ENCODE results near the gene NOS1AP.
"Not testable (repeated sequence)": the region's sequence is repeated elsewhere in the genome, so short reads cannot be mapped to it uniquely, and the experiment has no call there.

NOS1AP gene

DNA sequence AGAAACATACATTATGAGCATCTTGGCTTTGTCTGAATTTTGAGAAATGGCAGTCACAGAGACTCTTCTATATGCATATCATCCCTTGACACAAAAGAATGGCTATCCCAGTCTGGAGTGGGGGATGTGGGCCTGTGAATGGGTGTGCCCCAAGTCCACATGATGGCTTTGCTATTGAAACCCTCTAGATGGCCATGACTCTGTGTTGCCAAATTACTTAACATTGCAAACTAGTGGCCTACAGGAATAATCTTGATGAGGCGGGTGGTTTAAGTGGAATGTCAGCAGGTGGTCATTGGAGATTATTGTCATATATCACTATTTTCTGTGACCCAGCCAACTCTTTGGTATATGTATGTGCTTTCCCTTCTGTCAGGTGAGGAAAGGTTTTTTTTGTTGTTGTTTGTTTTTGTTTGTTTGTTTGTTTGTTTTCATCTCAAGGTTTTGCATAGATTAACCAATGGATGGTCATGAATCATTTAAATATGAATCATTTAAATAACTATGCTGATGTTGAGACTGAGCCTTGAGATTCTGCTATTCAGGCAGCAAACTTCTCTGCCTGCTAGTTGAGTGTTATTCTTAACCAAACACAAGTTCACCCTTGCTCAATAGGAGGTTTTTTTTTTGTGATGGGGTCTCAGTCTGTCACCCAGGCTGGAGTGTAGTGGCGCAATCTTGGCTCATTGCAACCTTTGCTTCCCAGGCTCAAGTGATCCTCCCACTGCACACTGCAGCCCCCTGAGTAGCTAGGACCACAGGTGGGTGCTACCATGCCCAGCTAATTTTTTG, 103.0 kb downstream of the NOS1AP start:
- DNase-seq = no peak

DNA sequence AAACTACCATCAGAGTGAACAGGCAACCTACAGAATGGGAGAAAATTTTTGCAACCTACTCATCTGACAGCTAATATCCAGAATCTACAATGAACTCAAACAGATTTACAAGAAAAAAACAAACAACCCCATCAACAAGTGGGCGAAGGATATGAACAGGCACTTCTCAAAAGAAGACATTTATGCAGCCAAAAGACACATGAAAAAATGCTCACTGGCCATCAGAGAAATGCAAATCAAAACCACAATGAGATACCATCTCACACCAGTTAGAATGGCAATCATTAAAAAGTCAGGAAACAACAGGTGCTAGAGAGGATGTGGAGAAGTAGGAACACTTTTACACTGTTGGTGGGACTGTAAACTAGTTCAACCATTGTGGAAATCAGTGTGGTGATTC, 104.1 kb downstream of the NOS1AP start:
- not testable (repeated sequence) for DNase-seq

DNA sequence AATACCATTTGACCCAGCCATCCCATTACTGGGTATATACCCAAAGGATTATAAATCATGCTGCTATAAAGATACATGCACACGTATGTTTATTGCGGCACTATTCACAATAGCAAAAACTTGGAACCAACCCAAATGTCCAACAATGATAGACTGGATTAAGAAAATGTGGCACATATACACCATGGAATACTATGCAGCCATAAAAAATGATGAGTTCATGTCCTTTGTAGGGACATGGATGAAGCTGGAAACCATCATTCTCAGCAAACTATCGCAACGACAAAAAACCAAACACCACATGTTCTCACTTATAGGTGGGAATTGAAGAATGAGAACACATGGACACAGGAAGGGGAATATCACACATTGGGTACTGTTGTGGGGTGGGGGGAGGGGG, 104.5 kb downstream of the NOS1AP start:
- not testable (repeated sequence) for DNase-seq

DNA sequence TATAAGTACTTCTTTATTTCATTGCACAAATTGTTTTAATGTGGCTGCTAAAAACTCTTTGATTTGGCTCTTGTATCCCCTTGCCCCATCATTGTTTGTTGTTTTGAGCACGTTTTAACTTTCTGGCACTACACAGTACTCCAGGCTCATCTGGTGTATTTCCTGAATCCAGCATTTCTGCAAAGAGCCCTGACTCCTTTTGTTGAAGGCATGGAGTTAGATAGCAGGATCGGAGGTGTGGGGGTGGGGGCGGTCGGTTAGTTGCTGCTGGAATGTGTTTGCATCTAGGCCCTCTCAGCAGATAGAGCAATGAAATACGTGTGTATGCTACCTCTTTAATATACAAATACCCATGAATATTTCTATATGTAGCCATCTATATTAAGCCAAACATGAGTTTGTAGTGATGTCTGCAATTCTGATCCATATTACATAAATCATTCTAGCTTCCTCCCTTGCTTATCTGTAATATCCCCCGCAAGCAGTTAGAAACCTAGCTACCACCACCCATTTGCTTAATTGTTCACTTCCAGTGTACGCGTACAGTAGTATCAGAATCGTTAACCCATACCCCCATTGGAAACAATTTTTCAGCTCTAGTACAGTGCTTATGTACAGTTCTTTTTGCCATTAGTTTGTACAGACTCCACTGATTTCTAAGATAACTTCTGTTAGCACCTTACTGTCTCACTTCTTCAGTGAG, 106.0 kb downstream of the NOS1AP start:
- no peak for DNase-seq

DNA sequence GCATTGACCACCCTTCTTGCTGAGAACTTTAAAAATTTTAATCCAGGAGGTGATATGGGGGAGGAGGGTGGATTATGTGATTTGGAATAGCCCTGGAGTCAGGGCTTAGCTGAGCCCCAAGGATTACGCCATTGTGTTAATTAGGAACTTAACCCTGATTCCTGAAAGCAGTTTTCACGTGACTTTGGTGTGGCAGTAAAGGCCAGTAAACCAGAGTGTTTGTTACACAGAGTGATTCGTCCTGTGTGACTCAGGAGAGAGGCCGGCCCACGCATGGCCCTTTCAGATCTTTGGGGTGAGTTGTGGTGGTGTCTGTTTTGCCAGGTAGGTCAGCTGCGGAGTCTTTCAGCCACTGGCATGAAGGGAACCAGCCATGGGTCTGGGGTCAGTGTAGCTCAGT, 107.6 kb downstream of the NOS1AP start:
- no peak for DNase-seq

DNA sequence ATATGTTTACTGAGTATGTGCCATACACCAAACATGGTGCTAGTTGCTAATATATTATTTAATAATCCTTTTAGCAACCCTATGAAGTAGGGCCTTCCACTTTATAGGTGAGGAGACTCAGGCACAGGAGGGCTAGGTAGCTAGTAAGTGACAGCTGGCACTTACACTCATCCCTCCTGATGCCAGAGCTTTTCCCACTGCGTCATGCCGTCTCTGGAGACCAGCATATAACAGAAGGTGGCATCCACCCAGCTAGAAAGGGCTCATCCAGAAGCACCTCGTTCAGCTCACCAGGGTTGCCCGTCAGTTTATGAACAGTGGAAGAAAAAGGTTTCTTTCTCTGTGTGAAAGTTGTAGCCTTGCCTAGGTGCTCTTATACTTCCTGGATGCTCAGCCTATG, 108.9 kb downstream of the NOS1AP start:
- no peak for DNase-seq

DNA sequence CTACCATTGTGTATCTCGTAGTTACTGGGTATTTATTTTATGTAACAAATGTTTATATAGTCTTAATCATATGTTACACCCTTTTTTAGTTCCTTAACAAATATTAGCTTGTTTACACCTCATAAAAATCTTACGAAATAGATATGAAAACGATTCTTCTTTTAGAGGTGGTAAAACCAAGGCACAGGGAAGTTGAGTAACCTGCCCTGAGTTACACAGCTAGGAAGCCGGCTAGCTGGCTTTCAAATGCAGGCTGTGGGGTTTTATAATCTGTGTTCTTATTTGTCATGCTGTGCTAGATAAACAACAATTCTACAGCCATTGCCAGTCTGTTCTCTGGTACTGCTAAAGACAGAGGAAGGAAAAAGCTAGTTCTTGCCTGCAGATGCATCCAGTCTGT, 109.6 kb downstream of the NOS1AP start:
- no peak for DNase-seq

DNA sequence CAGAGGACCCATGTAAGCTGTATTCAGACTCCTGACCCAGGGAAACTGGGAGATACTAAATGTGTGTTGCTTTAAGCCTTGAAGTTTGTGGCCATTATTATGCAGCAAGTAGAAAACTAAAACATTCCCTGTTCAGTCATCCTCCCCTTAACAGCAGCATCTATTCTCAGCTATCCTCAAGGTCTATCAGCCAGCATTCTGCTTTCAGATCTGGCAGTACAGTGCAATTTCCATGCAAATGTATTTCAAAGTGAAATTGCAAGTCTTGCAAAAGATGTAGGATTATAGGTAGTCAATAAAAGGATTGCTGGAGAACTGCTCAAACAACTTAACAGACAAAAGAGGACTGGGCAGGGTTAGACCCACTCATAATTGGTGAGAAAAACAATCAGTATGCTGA, 111.3 kb downstream of the NOS1AP start:
- no peak for DNase-seq

DNA sequence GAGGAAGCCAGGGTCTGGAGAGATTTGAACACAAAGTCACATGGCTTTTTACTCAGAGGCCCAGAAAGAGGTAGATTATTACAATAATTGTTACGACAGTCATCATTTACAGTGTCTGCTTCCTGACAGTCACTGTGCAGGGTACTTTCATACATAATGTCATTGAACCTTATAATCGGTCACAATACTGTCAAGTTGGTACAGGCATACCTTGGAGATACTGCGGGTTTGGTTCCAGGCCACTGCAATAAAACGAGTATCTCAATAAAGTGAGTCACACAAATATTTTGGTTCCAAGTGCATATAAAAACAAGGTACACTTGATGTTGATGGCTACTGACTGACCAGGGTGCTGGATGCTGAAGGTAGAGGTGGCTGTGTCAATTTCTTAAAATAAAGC, 112.6 kb downstream of the NOS1AP start:
- no peak for DNase-seq

DNA sequence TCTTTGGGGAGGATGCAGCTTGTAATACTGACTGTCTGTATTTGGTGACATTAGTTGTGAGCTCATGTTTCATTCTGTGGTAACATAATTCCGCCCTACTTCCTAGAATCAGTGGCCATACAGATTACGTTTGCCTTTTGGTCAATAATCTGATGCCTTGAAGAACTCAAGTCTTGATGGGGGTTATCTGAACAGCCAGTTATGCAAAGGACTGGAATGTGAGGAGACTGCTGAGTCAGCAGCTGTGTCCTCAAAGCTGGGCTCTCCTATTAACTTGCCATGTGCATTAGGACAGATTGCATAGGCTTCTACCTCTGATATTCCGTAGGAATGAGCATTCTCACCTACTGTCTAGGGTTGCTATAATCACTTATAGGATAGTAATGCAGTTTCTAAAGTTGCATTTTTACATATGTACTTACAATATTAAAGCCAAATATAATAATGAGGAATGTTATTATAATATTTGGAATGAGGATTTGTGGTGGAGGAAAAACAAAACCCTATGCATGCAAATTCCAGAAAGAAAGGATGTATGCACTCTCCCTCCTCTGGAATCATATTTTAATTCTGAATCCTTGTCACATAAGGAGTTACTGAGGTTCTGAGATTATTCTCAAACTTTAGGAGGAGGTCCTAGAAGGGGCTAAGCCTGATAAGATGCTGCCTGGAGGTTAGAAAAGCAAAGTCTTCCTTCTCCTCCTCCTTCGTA, 116.0 kb downstream of the NOS1AP start:
- no peak for DNase-seq

DNA sequence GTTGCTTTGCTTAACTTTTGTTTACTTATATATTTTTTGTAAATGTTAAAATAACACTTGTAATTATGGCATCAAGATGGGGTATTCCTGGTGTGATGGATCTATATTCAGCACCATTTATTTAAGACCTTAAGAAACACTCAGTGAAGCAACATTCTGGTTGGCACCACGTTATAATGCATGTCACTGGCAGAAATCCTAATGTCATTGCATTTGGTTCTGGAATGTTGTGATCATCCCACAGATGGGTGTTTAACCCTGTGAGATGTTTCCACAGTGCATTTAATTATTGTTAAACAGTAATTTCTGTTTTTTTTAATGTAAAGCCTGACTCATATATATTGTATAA, 116.5 kb downstream of the NOS1AP start:
- DNase-seq = no peak

DNA sequence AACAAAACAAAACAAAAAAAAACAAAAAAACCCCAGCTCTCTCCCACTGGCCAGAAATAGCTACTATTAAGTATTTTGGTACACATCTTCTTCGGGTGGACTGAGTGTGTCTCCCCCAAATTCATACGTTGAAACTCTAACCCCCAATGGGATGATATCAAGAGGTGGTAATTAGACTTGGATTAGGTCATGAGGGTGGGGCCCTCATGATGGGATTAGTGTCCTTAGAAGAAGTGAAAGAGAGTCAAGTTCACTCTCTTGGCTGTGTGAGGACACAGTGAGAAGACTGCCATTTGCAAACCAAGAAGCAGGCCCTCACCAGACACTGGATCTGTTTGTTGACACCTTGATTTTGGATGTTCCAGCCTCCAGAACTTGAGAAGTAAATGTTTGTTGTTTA, 116.9 kb downstream of the NOS1AP start:
- no peak for DNase-seq

DNA sequence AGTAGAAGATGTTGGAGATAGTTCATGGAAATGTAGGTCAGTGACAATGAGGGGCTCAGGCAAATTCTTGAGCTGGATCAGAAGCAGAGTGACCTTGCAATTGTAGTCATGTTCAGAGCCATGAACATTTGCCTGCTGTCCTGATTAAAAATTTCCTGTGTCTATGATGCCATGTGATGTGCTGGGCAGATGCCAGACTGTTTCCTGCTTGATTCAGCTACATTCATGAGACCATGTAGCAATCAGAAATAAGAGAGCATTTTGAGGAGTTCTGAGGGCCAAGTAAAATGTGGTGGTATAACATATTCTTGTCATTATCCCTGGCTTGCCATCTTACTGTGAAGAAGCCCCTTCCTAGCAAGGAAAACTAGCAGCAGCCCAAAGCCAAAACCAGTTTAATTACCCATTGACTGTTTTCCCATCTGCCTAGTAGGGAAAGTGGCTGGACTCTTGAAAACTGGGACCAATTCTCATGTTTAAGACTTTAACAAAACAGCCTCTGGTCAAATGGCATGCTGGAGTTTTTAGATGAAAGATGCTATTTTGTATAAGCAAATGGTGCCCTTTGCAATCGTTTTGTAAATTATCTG, 118.3 kb downstream of the NOS1AP start:
- DNase-seq = no peak

DNA sequence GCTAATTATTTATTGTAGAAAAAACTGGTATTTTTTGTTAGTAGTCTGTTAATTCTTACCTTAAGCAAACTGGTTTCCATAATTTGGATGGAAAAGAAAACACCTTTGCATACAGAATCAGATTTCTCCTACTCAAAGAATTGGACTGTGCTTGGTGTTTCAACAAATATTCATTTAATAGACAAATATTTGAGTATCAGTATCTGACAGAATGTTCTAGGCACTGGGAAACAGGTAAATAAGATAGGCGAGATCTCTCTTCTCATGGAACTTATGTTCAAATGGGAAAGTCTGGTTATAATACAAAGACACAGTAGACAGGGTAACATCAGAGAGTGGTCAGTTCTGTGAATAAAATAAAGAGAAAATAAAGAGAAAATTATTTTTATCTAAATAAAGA, 119.9 kb downstream of the NOS1AP start:
- no peak for DNase-seq

DNA sequence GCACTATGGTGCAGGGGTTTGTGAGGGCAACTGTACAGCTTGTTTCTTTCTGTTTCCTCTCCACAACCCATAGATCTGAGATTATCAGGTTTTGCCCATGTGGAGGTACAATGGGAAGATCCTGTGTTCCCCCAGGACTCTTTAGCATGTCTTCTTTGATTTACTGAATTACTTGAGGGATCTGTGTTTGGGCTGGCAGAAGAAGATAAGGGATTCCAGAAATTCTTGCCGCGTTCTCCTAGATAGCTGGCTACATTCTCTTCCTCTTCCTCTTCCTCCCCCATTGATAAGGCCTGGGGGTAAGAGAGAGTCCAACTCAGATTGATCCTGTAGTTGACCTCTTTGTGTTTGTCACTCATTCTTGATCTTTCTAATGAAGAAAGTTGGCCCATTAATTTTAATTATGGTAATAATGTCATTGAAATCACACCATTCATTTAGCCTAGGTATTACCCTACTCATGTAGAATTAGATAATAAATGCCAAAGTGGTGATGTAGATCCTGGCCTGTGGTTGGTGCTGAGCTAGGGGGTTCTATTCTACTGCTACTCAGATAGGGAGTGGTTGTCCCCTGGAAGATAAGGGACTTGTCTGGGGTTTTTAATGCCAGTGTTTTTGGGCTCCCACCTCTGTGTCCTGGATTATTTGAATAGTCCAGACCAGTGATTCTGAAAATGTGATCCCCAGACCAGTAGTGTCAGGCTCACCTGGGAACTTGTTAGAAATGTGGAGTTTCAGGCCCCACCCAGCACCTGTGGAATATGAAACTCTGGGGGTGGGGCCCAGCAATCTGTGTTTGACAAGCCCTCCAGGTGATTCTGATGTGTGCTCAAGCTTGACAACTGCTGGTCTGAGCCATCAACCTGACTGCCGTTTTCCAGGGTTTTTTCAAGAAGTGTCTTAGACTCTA, 122.2 kb downstream of the NOS1AP start:
- DNase-seq = no peak

DNA sequence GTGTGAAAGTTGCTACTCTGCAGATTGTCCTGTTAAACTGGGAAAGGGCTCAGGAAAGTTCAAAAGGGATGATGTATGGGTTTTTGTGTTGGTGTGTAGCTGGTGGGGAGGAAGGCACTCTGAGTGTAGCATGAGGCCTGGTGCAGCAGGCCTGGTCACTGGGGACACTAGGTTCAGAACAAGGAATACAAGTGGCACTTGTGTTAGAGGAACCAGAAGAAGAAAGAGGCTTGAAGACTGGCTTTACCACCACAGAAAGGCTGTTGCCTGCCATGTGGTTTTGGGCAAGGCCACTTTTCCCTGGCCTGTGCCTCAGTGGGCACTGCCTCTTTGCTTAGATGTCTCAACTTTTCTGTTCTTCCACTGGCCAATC, 122.8 kb downstream of the NOS1AP start:
- no peak for DNase-seq

DNA sequence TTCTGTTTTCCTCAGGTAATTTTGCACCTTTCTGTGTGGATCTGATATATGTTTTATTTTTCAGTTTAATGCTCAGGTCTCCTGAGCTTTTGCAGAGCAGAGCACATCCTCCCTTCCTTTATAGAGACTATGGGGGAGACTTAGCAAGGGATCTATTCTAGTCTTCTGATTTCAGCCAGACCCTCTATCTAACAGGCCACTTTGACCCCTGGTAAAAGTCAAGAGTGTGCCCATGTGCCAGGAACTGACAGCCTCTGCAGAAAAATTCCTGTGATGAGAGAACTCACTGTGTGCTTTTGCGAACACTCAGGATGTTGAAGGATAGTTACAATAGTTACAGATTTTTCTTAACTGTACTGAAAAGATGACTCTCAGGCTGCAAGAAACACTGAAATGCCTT, 123.3 kb downstream of the NOS1AP start:
- no peak for DNase-seq

DNA sequence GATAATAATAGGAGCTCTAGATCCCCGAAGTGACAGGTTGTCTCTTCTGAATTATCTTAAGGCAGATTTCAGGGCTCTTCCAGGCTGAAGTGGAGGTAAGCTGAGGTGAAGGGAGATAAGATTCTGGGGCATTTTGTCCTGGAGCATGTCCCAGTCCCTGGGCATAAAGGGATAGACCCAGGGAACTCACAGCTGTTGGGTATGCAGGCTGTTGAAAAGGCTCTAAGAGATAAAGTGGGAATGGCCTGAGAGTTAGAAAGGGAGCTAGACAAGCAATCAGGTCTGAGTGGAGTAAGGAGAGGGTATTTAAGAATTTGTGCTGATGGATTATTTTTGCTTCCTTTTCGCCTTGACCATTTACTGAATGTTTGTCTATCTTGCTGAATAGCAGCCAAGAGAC, 123.7 kb downstream of the NOS1AP start:
- DNase-seq = no peak

DNA sequence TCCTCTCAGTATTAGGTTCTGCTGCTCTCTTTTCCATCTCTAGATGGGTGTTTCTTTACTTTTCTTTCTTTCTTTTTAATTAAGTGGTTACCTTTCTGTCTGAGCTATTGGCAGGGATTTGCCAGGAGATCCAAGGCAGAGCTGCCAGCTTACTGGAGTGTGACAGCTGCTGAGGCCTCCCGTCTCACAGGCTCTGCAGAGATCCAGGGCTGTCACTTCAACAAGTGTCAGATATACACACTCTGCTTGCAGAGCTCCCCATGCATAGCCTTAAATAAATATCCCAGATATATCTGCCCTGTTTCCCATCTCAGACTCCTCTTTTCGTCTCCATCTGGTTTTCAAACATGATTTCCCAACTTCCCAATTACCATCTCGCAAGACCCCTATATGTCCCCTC, 124.3 kb downstream of the NOS1AP start:
- DNase-seq = no peak

DNA sequence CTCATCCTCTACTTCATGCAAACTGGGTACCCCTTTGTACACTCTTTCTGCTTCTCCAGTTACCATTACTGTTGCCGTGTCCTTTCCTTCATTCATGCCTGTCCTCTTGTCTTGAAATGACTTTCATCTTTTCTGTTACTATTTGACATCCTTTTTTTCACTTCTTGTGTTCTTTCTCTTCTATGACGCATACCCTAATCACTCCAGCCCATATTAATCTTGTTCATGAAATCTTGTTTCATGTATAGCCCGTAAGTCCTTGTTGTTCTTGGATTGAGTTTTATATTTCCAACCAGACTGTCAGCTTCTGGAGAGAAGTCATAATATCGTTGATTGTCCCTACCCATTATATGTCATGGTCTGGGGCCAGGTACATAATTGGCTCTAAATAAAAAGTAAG, 126.1 kb downstream of the NOS1AP start:
- no peak for DNase-seq

DNA sequence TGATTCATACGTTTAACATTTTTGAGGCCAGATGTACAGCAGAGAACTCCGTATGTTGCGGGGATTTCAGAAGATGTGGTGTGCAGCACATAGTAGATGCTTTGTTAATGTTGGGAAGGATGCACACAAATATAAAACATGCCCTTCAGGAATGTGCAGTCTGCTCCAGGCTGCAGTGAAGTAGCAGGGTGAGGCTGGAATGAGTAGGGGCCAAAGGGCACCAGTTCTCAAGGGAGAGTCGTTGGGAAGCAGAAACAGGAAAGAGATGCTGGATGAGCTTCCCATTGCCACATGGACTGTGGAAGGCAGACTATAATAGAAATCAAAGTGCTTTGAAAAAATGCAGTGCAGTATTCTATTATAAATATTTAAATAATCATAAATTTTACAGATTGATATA, 126.9 kb downstream of the NOS1AP start:
- no peak for DNase-seq

DNA sequence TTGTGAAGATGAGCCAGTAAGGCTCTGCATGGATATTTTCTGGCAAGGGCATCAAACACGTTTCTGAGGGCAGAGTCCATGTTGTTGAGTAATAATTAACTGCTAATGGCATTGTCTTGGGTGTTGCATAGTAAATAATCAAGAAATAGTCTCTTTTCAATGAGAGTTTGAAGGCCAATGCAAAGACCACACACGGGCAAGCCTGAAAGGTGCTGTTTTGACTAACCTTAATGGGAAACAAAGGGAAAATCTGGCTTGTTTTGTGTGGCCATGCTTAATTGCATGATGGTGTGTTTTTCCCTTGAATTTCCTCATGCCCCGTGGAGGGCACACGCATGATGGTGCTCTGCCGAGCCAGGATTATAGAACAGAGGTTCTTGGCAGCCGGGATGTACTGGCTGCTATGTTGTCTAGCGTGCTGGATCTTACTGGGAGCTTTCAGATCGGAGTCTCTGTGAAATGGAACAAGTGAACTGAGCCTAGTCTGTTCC, 127.6 kb downstream of the NOS1AP start:
- DNase-seq = no peak

All from stimulated activated CD4-positive, alpha-beta T cell treated with anti-CD3 and anti-CD28 coated beads, Interleukin-4, amount 100 ng/mL, for 4 hours (primary cell).